Osteocyte (in vitro differentiated cells): ENCODE data around the gene RET. TPM values are rescaled to one million over a fixed set of nuclear protein-coding genes. Genes with fewer than 3 reads are reported as not detected.

Experiments
- DNase-seq: peaks from one replicate; pipeline ENCODE4 v3.0.0; 2021; ENCODE audit warnings: mixed read lengths; ENCODE audit not compliant: unreplicated experiment; ENCODE audit errors: extremely low spot score
- H3K27ac Mint-ChIP-seq: one replicate; pipeline ENCODE4 v1.8.0; 2021; ENCODE audit warnings: mild to moderate bottlenecking, mixed read lengths; ENCODE audit not compliant: unreplicated experiment
- H3K27me3 Mint-ChIP-seq: one replicate; pipeline ENCODE4 v1.8.0; 2021; ENCODE audit warnings: mixed read lengths; ENCODE audit not compliant: unreplicated experiment
- H3K36me3 Mint-ChIP-seq: one replicate; pipeline ENCODE4 v1.8.0; 2021; ENCODE audit warnings: mixed read lengths; ENCODE audit not compliant: unreplicated experiment
- H3K4me1 Mint-ChIP-seq: one replicate; pipeline ENCODE4 v1.8.0; 2021; ENCODE audit warnings: mixed read lengths; ENCODE audit not compliant: unreplicated experiment
- H3K4me3 Mint-ChIP-seq: one replicate; pipeline ENCODE4 v1.8.0; 2021; ENCODE audit warnings: mild to moderate bottlenecking, moderate library complexity, mixed read lengths; ENCODE audit not compliant: unreplicated experiment
- H3K9me3 Mint-ChIP-seq: one replicate; pipeline ENCODE4 v1.8.0; 2021; ENCODE audit warnings: mixed read lengths; ENCODE audit not compliant: unreplicated experiment
- total RNA-seq: library from RNA; stranded (reverse); gene quantifications from 2 replicates; pipeline ENCODE4 v1.2.1, GENCODE V29; 2021
- TF ChIP-seq, protein P1 (sequence below): fragments of 200-600 bp; sonication (generic); IDR thresholded peaks from 2 replicates; pipeline ENCODE4 v1.5.0; 2021; ENCODE audit warnings: antibody characterized with exemption, mild to moderate bottlenecking, moderate library complexity

Gene RET
- total RNA-seq, 1 donor from 2014 or later = 0.43 TPM

DNA sequence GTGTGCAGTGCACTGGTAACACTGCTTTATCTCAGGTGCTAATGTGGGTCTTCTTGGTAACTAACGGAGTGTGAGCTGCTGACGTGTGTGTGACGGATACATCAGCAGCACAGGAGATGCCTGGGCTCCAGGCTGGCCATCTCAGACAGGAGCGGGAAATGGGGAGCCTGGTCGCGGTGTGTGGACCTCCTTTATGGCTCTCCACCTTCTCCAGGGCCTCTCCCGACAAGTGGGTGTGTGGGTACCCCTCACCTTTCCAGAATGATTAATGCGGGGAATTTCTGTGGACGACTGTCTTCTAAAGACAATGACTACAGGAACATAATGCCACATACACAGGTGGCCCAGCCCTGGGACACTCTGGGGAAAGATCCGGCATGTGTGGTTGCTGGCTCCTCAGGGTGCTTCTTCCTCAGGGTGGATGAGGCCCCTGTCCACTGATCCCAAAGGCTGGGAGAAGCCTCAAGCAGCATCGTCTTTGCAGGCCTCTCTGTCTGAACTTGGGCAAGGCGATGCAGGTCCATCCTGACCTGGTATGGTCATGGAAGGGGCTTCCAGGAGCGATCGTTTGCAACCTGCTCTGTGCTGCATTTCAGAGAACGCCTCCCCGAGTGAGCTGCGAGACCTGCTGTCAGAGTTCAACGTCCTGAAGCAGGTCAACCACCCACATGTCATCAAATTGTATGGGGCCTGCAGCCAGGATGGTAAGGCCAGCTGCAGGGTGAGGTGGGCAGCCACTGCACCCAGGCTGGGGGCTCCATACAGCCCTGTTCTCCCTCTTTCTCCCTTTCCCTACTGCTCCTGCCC lies 41.1 kb downstream of the RET start:
- Mint-ChIP-seq H3K36me3 (no peaks in the 10 kb centered on the region), H3K4me3 (no peak overlapping the region), H3K4me1 (peaks cover 13% of the 10 kb centered on the region), H3K27ac (no peak overlapping the region), H3K27me3 (peaks cover 4% of the 10 kb centered on the region), H3K9me3 (no peaks in the 10 kb centered on the region)
- no peak for DNase-seq
- TF ChIP-seq, protein P1, sequence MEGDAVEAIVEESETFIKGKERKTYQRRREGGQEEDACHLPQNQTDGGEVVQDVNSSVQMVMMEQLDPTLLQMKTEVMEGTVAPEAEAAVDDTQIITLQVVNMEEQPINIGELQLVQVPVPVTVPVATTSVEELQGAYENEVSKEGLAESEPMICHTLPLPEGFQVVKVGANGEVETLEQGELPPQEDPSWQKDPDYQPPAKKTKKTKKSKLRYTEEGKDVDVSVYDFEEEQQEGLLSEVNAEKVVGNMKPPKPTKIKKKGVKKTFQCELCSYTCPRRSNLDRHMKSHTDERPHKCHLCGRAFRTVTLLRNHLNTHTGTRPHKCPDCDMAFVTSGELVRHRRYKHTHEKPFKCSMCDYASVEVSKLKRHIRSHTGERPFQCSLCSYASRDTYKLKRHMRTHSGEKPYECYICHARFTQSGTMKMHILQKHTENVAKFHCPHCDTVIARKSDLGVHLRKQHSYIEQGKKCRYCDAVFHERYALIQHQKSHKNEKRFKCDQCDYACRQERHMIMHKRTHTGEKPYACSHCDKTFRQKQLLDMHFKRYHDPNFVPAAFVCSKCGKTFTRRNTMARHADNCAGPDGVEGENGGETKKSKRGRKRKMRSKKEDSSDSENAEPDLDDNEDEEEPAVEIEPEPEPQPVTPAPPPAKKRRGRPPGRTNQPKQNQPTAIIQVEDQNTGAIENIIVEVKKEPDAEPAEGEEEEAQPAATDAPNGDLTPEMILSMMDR = no peak

DNA sequence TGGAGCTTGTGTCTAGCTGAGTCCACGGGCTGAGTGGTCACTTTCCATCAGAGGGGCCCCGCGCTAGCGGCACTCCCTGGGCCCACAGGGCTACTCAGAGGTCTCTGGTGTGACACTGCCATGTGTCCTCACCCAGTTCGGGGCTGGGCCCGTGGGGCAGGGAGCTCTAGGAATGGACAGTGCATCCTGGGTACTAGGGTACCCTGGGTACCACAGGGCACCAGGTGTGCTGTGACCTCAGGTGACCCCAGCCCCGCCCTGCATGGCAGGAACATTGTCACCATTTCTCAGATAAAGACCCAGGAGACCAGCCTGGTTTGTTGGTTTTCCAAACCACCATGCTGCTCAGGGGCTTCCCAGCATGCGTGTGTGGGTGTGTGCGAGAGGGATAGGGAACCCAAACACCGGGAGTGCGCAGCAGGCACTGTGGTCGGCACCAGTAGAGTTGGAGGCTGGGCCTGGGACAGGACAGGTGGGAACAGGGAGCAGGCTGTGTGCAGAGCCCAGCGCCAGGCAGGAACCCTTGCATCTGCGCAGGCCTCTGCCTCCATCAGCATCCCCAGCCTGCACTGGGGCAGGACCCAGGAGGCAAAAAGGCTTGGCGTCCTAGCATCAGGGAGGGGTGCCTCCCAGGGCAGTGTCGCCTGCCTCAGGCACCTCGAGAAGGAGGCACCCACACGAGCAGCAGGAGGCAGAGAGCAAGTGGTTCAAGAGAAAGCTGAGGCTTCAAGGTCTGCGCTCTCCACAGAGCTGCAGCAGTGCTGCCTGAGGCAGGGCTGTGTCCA lies 42.0 kb downstream of the RET start:
- Mint-ChIP-seq H3K36me3 (no peaks in the 10 kb centered on the region), H3K4me3 (no peak overlapping the region), H3K27me3 (peaks cover 4% of the 10 kb centered on the region), H3K9me3 (no peaks in the 10 kb centered on the region), H3K27ac (no peak overlapping the region), H3K4me1 (peaks cover 13% of the 10 kb centered on the region)
- DNase-seq = no peak
- TF ChIP-seq, protein P1 = no peak

DNA sequence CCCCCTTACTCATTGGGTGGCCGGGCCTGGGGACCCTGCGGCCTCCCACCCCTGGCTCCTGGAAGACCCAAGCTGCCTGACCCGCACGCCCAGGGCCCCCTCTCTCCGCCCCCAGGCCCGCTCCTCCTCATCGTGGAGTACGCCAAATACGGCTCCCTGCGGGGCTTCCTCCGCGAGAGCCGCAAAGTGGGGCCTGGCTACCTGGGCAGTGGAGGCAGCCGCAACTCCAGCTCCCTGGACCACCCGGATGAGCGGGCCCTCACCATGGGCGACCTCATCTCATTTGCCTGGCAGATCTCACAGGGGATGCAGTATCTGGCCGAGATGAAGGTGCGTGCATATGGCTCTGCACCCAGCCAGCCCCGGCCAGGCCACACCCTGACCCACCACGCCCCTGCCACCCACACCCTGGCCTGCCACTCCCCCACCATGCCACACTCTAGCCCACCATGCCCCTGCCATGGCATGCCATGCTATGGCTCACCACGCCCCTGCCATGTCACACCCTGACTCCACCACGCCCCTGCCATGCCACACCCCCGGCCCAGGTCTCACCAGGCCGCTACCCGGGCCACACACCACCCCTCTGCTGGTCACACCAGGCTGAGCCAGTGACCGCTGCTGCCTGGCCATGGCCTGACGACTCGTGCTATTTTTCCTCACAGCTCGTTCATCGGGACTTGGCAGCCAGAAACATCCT lies 42.7 kb downstream of the RET start:
- peaks cover 13% of the 10 kb centered on the region for H3K4me1 Mint-ChIP-seq
- H3K27ac Mint-ChIP-seq = no peak overlapping the region
- H3K36me3 Mint-ChIP-seq = no peaks in the 10 kb centered on the region
- TF ChIP-seq, protein P1 = no peak
- DNase-seq = no peak
- peaks cover 4% of the 10 kb centered on the region for H3K27me3 Mint-ChIP-seq
- no peak overlapping the region for H3K4me3 Mint-ChIP-seq
- no peaks in the 10 kb centered on the region for H3K9me3 Mint-ChIP-seq

DNA sequence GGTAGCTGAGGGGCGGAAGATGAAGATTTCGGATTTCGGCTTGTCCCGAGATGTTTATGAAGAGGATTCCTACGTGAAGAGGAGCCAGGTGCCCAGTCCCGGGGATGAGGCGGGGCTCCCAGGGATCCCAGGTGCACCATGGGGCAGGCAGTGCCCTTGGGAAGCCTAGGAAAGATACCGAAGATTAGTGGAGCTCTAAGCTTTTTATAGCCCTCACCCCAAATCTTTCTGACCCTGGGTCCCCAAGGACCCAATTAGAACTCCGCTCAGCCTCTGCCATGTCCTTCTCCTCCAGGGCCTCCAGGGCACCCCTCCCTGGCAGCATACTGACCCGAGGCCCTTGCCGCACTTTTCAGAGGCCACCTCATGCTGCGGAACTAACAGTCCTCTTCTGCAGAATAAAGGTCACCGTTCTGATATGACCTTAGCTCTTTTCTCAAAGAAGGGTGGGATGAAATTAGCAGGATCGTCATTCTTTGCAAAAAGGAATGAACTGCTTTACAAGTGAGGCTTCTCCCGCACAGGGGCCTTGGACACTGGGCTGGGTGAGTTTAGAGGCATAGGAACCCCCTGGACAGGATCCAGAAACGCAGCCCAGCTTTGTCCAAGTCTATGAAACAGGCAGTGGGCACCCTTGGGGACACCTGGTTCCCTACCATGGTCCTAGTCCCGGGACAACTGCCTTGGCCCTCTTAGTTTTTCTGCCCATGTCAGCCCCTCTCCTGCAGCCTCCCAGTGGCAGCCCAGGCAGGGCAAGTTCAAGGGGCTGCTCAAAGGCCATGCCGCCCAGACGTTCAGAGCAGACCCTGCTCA lies 43.5 kb downstream of the RET start:
- H3K36me3 Mint-ChIP-seq = no peaks in the 10 kb centered on the region
- no peaks in the 10 kb centered on the region for H3K9me3 Mint-ChIP-seq

More for the DNA sequence above, 43.5 kb downstream of the RET start:
- peaks cover 4% of the 10 kb centered on the region for H3K27me3 Mint-ChIP-seq
- H3K4me1 Mint-ChIP-seq = peaks cover 13% of the 10 kb centered on the region
- no peak overlapping the region for H3K4me3 Mint-ChIP-seq
- DNase-seq = no peak
- TF ChIP-seq, protein P1 = no peak
- no peak overlapping the region for H3K27ac Mint-ChIP-seq
